Neuronal stem cell (in vitro differentiated cells): ENCODE measurements around the gene RPL13.

ENCODE experiments used
- DNase-seq: peaks from one replicate; pipeline ENCODE4 v3.0.0-alpha.2; 2013; ENCODE audit warnings: low spot score
- H2AFZ ChIP-seq: one replicate; pipeline ENCODE4 v1.6.1; 2013; ENCODE audit warnings: mild to moderate bottlenecking, low read length, inconsistent platforms
- H2AK5ac ChIP-seq: 2 replicates; pipeline ENCODE4 v1.6.1; 2013; ENCODE audit warnings: low read depth, mild to moderate bottlenecking, inconsistent platforms, low read length, moderate library complexity, mixed read lengths
- H2BK120ac ChIP-seq: 2 replicates; pipeline ENCODE4 v1.6.1; 2013; ENCODE audit warnings: low read depth, mild to moderate bottlenecking, inconsistent platforms, low read length, moderate library complexity, mixed read lengths
- H2BK12ac ChIP-seq: one replicate; pipeline ENCODE4 v1.6.1; 2013; ENCODE audit warnings: low read length, inconsistent platforms
- H2BK15ac ChIP-seq: 2 replicates; pipeline ENCODE4 v1.6.1; 2013; ENCODE audit warnings: mild to moderate bottlenecking, low read length, inconsistent platforms, mixed read lengths
- H2BK5ac ChIP-seq: one replicate; pipeline ENCODE4 v1.6.1; 2013; ENCODE audit warnings: inconsistent platforms, mild to moderate bottlenecking, low read length, moderate library complexity
- H3K14ac ChIP-seq: one replicate; pipeline ENCODE4 v1.6.1; 2013; ENCODE audit warnings: low read length, inconsistent platforms
- H3K18ac ChIP-seq: 2 replicates; pipeline ENCODE4 v1.6.1; 2013; ENCODE audit warnings: low read length, inconsistent platforms
- H3K23ac ChIP-seq: 2 replicates; pipeline ENCODE4 v1.6.1; 2013; ENCODE audit warnings: low read depth, mild to moderate bottlenecking, mixed read lengths, low read length, inconsistent platforms; ENCODE audit not compliant: poor library complexity
- H3K27ac ChIP-seq: replicated peaks from 3 replicates; pipeline ENCODE4 v1.5.1; 2013; ENCODE audit warnings: low read length, inconsistent platforms
- H3K27me3 ChIP-seq, 3 experiments: 2 replicates each; pipeline ENCODE4 v1.6.1; 2013; ENCODE audit warnings: low read length in 3 of 3, mild to moderate bottlenecking in 2 of 3, inconsistent platforms in 1 of 3, low read depth in 1 of 3, mixed read lengths in 1 of 3, moderate library complexity in 1 of 3; ENCODE audit not compliant: control insufficient read depth in 3 of 3, insufficient read depth in 3 of 3
- H3K36me3 ChIP-seq, 2 donors: replicated peaks in 1 of 2; 2 replicates each; pipeline ENCODE4 v1.6.1; 2013; ENCODE audit warnings: low read length in 2 of 2; ENCODE audit not compliant: control insufficient read depth in 2 of 2, insufficient read depth in 2 of 2
- H3K4ac ChIP-seq: 2 replicates; pipeline ENCODE4 v1.6.1; 2013; ENCODE audit warnings: inconsistent platforms, mild to moderate bottlenecking, low read length, moderate library complexity
- H3K4me1 ChIP-seq, 2 donors: 1 replicate in 1 of 2; 2 replicates in 1 of 2; pipeline ENCODE4 v1.6.1; 2013; ENCODE audit warnings: low read length in 2 of 2, low read depth in 1 of 2; ENCODE audit not compliant: control insufficient read depth in 2 of 2, insufficient read depth in 1 of 2
- H3K4me2 ChIP-seq: one replicate; pipeline ENCODE4 v1.6.1; 2013; ENCODE audit warnings: mild to moderate bottlenecking, low read length, inconsistent platforms; ENCODE audit not compliant: insufficient read depth, poor library complexity, severe bottlenecking
- H3K4me3 ChIP-seq, 2 donors: 2 replicates each; pipeline ENCODE4 v1.5.1; 2013; ENCODE audit warnings: low read length in 2 of 2, mild to moderate bottlenecking in 2 of 2, inconsistent platforms in 1 of 2, moderate library complexity in 1 of 2
- H3K79me1 ChIP-seq: one replicate; pipeline ENCODE4 v1.6.1; 2013; ENCODE audit warnings: low read depth, mild to moderate bottlenecking, inconsistent platforms, low read length, moderate library complexity
- H3K9ac ChIP-seq: one replicate; pipeline ENCODE4 v1.6.1; 2013; ENCODE audit warnings: mild to moderate bottlenecking, low read depth, low read length, inconsistent platforms; ENCODE audit not compliant: poor library complexity
- H3K9me3 ChIP-seq, 2 donors: replicated peaks in 1 of 2; 2 replicates each; pipeline versions ENCODE3 to v1.6.1; 2013; ENCODE audit warnings: low read length in 2 of 2, mild to moderate bottlenecking in 2 of 2, inconsistent platforms in 1 of 2, low read depth in 1 of 2, mixed read lengths in 1 of 2, moderate library complexity in 1 of 2; ENCODE audit not compliant: control insufficient read depth in 2 of 2, insufficient read depth in 1 of 2
- H4K8ac ChIP-seq: one replicate; pipeline ENCODE4 v1.6.1; 2013; ENCODE audit warnings: low read depth, mild to moderate bottlenecking, inconsistent platforms, low read length, moderate library complexity
- H4K91ac ChIP-seq: one replicate; pipeline ENCODE4 v1.6.1; 2013; ENCODE audit warnings: low read length, low read depth, mild to moderate bottlenecking, inconsistent platforms; ENCODE audit not compliant: poor library complexity
- WGBS, 2 donors: extraction: QIAGEN DNeasy Blood & Tissue Kit; methylation state at CpG; one replicate each; pipeline ENCODE4 v1.1.7; 2013; ENCODE audit warnings: missing lambda C conversion rate in 2 of 2, mixed read lengths in 1 of 2; ENCODE audit not compliant: insufficient read length in 2 of 2, insufficient replicate concordance in 1 of 2; ENCODE audit errors: extremely low coverage in 2 of 2; 5-methylcytosine and 5-hydroxymethylcytosine counted together

The RPL13 gene

DNA sequence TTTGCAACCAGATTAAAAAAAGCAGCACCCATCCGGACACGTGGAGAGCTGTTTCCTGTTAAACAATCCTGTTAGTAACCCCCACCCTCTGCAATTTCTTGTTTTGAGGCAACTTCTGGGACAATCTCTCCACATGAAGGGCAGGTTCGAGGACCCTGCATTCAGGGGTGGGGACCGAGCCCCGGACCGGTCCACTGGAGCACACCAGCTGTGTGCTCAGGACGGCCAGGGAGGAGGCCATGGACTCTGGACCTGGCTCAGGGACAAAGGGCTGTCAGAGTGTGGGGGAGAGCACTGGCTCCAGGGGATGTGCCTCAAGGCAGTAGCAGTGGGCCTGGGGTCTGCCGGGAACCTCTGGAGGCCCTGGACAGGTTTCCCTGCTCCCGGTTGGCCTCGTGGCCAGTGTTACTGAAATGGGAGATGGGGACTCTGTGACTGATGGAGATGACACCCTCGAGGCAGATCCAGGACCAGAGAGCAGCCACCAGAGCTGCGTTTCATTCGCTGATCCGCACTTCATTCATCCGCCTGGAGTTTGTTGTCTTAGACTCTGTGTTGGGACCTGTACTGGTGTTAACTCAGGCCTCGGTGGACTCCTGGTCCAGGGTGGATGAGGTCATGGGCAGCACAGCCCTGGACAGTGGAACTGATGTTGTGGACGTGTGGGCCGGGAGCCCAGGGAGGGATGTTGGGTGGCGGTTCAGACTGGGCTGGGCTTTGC, 12.2 kb downstream of the RPL13 start:
- H3K9ac ChIP-seq: peak overlapping the region; percentile 51
- H3K18ac ChIP-seq: no peak overlapping the region
- no peak overlapping the region for H3K23ac ChIP-seq
- H3K4ac ChIP-seq: no peak overlapping the region
- WGBS, 2 donors: no CpG with 5 or more reads among the region's 19 CpGs
- no peak overlapping the region for H3K27ac ChIP-seq
- H3K79me1 ChIP-seq: no peaks in the 10 kb centered on the region
- DNase-seq: no peak
- H2BK12ac ChIP-seq: no peak overlapping the region
- peak overlapping the region; percentile 75 for H2AFZ ChIP-seq
- H4K91ac ChIP-seq: no peak overlapping the region
- no peak overlapping the region for H2BK120ac ChIP-seq
- H3K4me3 ChIP-seq: no peak overlapping the region
- H3K36me3 ChIP-seq: no peaks in the 10 kb centered on the region
- H2AK5ac ChIP-seq: peak overlapping the region; percentile 79
- peak overlapping the region; percentile 10 for H3K14ac ChIP-seq
- H2BK15ac ChIP-seq: no peak overlapping the region
- no peak overlapping the region for H4K8ac ChIP-seq
- peak overlapping the region; percentile 20 for H2BK5ac ChIP-seq
- H3K4me1 ChIP-seq: peaks cover 2 to 4% of the 10 kb centered on the region in 2 donors
- peaks cover 21 to 36% (median 27%) of the 10 kb centered on the region in 3 experiments for H3K27me3 ChIP-seq
- no peaks in the 10 kb centered on the region for H3K9me3 ChIP-seq
- no peak overlapping the region for H3K4me2 ChIP-seq

DNA sequence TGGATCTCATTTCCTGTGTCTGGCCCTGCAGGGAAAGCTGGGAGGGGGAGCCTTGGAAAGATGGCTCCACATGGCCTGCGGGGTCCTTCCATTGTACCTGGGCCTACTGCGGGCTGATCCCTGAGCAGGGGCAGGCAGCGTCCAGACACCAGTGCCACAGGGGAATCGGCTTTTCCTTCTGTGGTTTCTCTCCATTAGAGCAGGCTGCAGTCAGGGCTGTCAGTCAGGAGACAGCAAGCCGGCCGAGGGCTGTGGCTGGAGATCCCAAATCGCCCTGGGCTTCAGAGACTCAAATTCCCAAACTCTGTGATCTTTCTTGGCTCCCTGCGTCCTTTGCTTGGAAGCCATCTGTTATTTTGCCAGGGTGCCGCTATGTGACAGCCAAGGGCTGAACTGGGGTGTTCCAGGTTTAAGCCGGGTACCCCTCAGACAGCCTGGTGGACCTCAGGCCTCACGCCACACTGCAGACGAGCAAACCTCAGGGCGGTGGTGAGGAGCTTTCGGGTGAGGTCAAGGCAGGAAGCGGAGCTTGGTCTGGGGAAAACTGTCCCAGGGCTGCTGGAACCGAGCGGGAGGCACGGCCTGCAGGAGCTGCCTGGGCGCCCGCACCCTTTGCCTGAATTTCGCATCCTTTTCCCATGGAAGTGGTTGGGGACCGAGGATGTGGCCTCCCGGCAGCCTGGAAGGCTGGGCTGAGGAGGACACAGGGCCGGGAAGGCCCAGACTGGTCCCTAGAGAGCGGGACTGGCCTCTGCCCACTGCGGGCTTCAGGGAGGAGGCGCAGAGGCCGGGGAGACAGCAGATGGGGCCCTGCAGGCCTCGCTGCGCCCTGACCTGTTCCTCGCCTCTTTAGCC, 13.6 kb downstream of the RPL13 start:
- H2BK120ac ChIP-seq: no peak overlapping the region
- DNase-seq: no peak
- no peak overlapping the region for H3K14ac ChIP-seq
- H3K4me1 ChIP-seq: peaks cover 2 to 4% of the 10 kb centered on the region in 2 donors
- H3K4ac ChIP-seq: peak overlapping the region; percentile 26
- H2BK15ac ChIP-seq: peak overlapping the region; percentile 83
- H3K27me3 ChIP-seq: peaks cover 21 to 36% (median 27%) of the 10 kb centered on the region in 3 experiments
- peak overlapping the region; percentile 73 for H3K23ac ChIP-seq
- H3K9ac ChIP-seq: peak overlapping the region; percentile 45
- H4K8ac ChIP-seq: no peak overlapping the region
- H2BK12ac ChIP-seq: no peak overlapping the region
- H3K36me3 ChIP-seq: no peaks in the 10 kb centered on the region
- peak overlapping the region; percentile 54 for H2AK5ac ChIP-seq
- H2AFZ ChIP-seq: peak overlapping the region; percentile 83
- H3K4me3 ChIP-seq: no peak overlapping the region
- peak overlapping the region; percentile 60 for H3K18ac ChIP-seq
- H3K79me1 ChIP-seq: no peaks in the 10 kb centered on the region
- H2BK5ac ChIP-seq: no peak overlapping the region
- WGBS, 2 donors: no CpG with 5 or more reads among the region's 31 CpGs
- H4K91ac ChIP-seq: no peak overlapping the region
- H3K27ac ChIP-seq: no peak overlapping the region
- no peaks in the 10 kb centered on the region for H3K9me3 ChIP-seq
- no peak overlapping the region for H3K4me2 ChIP-seq

DNA sequence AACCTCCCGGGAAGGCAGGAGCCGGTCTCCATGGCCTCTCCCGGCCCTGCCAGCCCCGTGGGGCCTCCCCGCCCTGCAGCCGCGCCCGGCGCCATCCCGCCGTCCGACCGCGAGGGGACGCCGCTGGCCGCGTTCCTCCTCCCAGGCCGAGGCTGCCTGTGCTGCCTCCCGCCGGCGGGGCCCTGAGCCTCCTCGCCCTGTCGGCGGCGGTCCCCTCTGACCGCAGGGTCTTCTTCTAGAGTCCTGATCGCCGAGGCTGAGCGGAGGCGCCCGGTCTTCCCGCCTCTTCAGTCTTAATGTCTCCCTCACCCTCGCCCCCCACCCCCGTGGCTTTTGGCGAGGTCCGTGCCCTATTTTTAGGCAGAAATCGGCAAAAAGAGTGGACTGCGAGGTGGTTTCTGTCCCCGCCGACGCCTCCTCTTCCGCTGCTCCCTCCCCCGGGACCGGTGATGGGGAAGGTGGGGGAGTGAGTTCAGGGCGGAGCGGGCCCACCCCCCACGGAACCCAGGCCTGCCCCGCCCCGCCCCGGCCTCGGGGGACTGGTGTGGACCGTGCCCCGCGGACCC, 14.3 kb downstream of the RPL13 start:
- H3K79me1 ChIP-seq: no peaks in the 10 kb centered on the region
- H3K9me3 ChIP-seq: peaks cover 0 to 3% of the 10 kb centered on the region in 2 donors
- no peak overlapping the region for H3K27ac ChIP-seq
- H3K4me1 ChIP-seq: peaks cover 0 to 2% of the 10 kb centered on the region in 2 donors
- no peak overlapping the region for H2BK5ac ChIP-seq
- peak overlapping the region; percentile 71 for H3K18ac ChIP-seq
- peak overlapping the region; percentile 73 for H3K23ac ChIP-seq
- H3K4me3 ChIP-seq: peak overlapping the region in 1 of 2 donors; percentile 27
- peak overlapping the region; percentile 83 for H2AFZ ChIP-seq
- H3K4ac ChIP-seq: peak overlapping the region; percentile 26
- H3K4me2 ChIP-seq: peak overlapping the region; percentile 80
- no CpG with 5 or more reads among the region's 55 CpGs for WGBS, 2 donors
- no peak overlapping the region for H4K91ac ChIP-seq
- H3K9ac ChIP-seq: no peak overlapping the region
- no peak overlapping the region for H2BK12ac ChIP-seq
- H3K27me3 ChIP-seq: peaks cover 21 to 36% (median 27%) of the 10 kb centered on the region in 3 experiments
- H3K36me3 ChIP-seq: no peaks in the 10 kb centered on the region
- peak overlapping the region; percentile 83 for H2BK15ac ChIP-seq
- H4K8ac ChIP-seq: no peak overlapping the region
- no peak overlapping the region for H2BK120ac ChIP-seq
- DNase-seq: no peak
- H3K14ac ChIP-seq: no peak overlapping the region
- peak overlapping the region; percentile 54 for H2AK5ac ChIP-seq
